Right lobe of liver (tissue), 6 donors: ENCODE results near the gene TDRKH. TPM values are rescaled to one million over a fixed set of nuclear protein-coding genes. Genes with fewer than 3 reads are reported as not detected.

ENCODE experiments used
- ATAC-seq, 4 donors: fragments of 200-7000 bp; cut with Tn5 transposase; one replicate each; pipeline ENCODE4 v1.9.1; 2020; ENCODE audit warnings: mild to moderate bottlenecking in 4 of 4, moderate library complexity in 4 of 4
- DNase-seq, 3 donors: peaks; one replicate each; pipeline ENCODE4 v3.0.0-alpha.2; 2020
- H3K27ac ChIP-seq, 3 donors: fragments of 200-600 bp; one replicate each; pipeline ENCODE4 v1.8.0; 2022
- H3K27me3 ChIP-seq, 2 donors: fragments of 200-600 bp; one replicate each; pipeline ENCODE4 v1.8.0; 2022
- H3K36me3 ChIP-seq, 4 donors: fragments of 200-600 bp; sonication (generic) in 1 of 4; one replicate each; pipeline versions ENCODE4 v1.5.1 to v1.8.0; 2017 to 2022; ENCODE audit warnings: control low read depth in 1 of 4
- H3K4me1 ChIP-seq, 4 donors: fragments of 200-600 bp; sonication (generic) in 1 of 4; one replicate each; pipeline versions ENCODE4 v1.5.1 to v1.8.0; 2017 to 2022; ENCODE audit warnings: control low read depth in 1 of 4
- H3K4me3 ChIP-seq, 3 donors: fragments of 200-600 bp; one replicate each; pipeline ENCODE4 v1.8.0; 2022
- H3K9me3 ChIP-seq, 4 donors: fragments of 200-600 bp; sonication (generic) in 1 of 4; one replicate each; pipeline versions ENCODE4 v1.5.1 to v1.8.0; 2017 to 2022; ENCODE audit warnings: control low read depth in 1 of 4
- CTCF ChIP-seq, 4 donors: fragments of 200-600 bp in 3 of 4; fragments of 450-650 bp in 1 of 4; IDR thresholded peaks; one replicate each; pipeline versions ENCODE4 v1.5.1 to v1.8.0; 2016 to 2022; ENCODE audit warnings: antibody characterized with exemption in 4 of 4, mild to moderate bottlenecking in 2 of 4
- POLR2A ChIP-seq: fragments of 450-650 bp; IDR thresholded peaks from one replicate; pipeline ENCODE4 v1.6.1; 2017; ENCODE audit warnings: antibody characterized with exemption, mild to moderate bottlenecking
- WGBS: methylation state at CpG from one replicate; pipeline ENCODE4 v1.1.6; 2018; ENCODE audit warnings: low coverage, low lambda C conversion rate; ENCODE audit not compliant: insufficient coverage; ENCODE audit errors: missing lambda C conversion rate; 5-methylcytosine and 5-hydroxymethylcytosine counted together
- intact Hi-C, 2 donors: fragments of 100-400 bp; cut with DNase I; formaldehyde crosslinking; loops; one replicate each; pipeline versions ENCODE4 v1.11.2 to v1.14.1; 2022
- total RNA-seq, 6 experiments: library from RNA; depleted of rRNA in 2 of 6; stranded (reverse); fragments of >200 nt in 2 of 6; fragmentation: NEBNext Ultra II Directional in 3 of 6; extraction: Animal tissue kit (Norgen Biotek cat#: 25700) in 3 of 6; gene quantifications; one replicate each; pipeline versions ENCODE4 v1.1.0 to v1.2.4, GENCODE V29; 2016 to 2023
- donor health status: DM: no; HTN: yes; CAD: no.
- donor health status: DM: no; HTN: no; CAD: no.
- donor health status: DM: no; HTN: no; CAD: no.
- donor health status: DM: no; HTN: yes; CAD: no.
- donor health status: DM: no; HTN: yes; CAD: no.

TDRKH gene
- total RNA-seq, 6 experiments from 2014 or later, result 1.7 to 12.1 (median 3.3) TPM

- Histone ChIP-seq H3K4me3 (no peak overlapping the region), H3K36me3 (peaks cover 0 to 18% (median 6%) of the 10 kb centered on the region in 4 donors), H3K9me3 (no peaks in the 10 kb centered on the region), H3K27me3 (no peaks in the 10 kb centered on the region), H3K27ac (no peak overlapping the region), H3K4me1 (no peaks in the 10 kb centered on the region)
- DNase-seq (no peak), ATAC-seq (no peak)
- intact Hi-C loops, result no loop called here
- TF ChIP-seq CTCF (IDR thresholded peaks at IDR 0.05), result no peak
- TF ChIP-seq POLR2A, result no peak
- WGBS, result 78% methylated on average over 1 of the region's 1 CpG
Measured at GRCh38 chr1:151756291-151756690, 34.0 kb downstream of the TDRKH start.

- TF ChIP-seq POLR2A, result no peak
- no peak for TF ChIP-seq CTCF (IDR thresholded peaks at IDR 0.05)
- no peaks in the 10 kb centered on the region for H3K9me3 ChIP-seq
- WGBS, result 85% methylated on average over 4 of the region's 4 CpGs
- H3K4me3 ChIP-seq, result no peak overlapping the region
- no peaks in the 10 kb centered on the region for H3K36me3 ChIP-seq
- no peak for ATAC-seq
- intact Hi-C loops, result no loop called here
- no peak overlapping the region for H3K27ac ChIP-seq
- DNase-seq, result no peak
- H3K4me1 ChIP-seq, result peaks cover 0 to 23% (median 8%) of the 10 kb centered on the region in 4 donors
- no peaks in the 10 kb centered on the region for H3K27me3 ChIP-seq
Measured at GRCh38 chr1:151741516-151741915, 48.8 kb downstream of the TDRKH start.

- peaks cover 0 to 23% (median 8%) of the 10 kb centered on the region in 4 donors for H3K4me1 ChIP-seq
- intact Hi-C loops, result loop anchor here in 1 of 2 donors (10.0 kb wide), 1 partner anchor 145 kb away; no protein-coding TSS in a partner anchor
Measured at GRCh38 chr1:151739590-151740355, 50.5 kb downstream of the TDRKH start.

GRCh38 chr1:151737479-151737878, 52.8 kb downstream of the TDRKH start:
- ATAC-seq, result no peak
- Histone ChIP-seq H3K4me3 (no peak overlapping the region), H3K4me1 (peaks cover 0 to 23% (median 8%) of the 10 kb centered on the region in 4 donors), H3K27me3 (no peaks in the 10 kb centered on the region), H3K36me3 (no peaks in the 10 kb centered on the region), H3K9me3 (no peaks in the 10 kb centered on the region), H3K27ac (no peak overlapping the region)
- DNase-seq, result no peak
- intact Hi-C loops, result loop anchor here in 1 of 2 donors (10.0 kb wide), 1 partner anchor 143 kb away; no protein-coding TSS in a partner anchor
- TF ChIP-seq POLR2A (no peak), CTCF (IDR thresholded peaks at IDR 0.05) (no peak)

More at GRCh38 chr1:151739590-151740355, 50.5 kb downstream of the TDRKH start:
- 19% methylated on average over 3 of the region's 3 CpGs for WGBS
- H3K27ac ChIP-seq, result peak overlapping the region in 1 of 3 donors; percentile 36
- no peaks in the 10 kb centered on the region for H3K27me3 ChIP-seq
- no peaks in the 10 kb centered on the region for H3K36me3 ChIP-seq
- ATAC-seq (peak; percentile 64 to 81 (median 72)), DNase-seq (no peak)
- H3K9me3 ChIP-seq, result no peaks in the 10 kb centered on the region
- H3K4me3 ChIP-seq, result no peak overlapping the region
- peak in 3 of 4 donors; percentile 8 to 29 (median 17) for TF ChIP-seq CTCF (IDR thresholded peaks at IDR 0.05)
- TF ChIP-seq POLR2A, result no peak
